ENCODE measurements around the gene IL17RC. TPM values are rescaled to one million over a fixed set of nuclear protein-coding genes. Genes with fewer than 3 reads are reported as not detected.
"Not testable (repeated sequence)": the region's sequence is repeated elsewhere in the genome, so short reads cannot be mapped to it uniquely, and the experiment has no call there.

IL17RC gene
- 4.0 and 6.8 TPM in 2 replicates for total RNA-seq (2014; rRNA removed; shearing (Covaris generic))

- H3K27me3 ChIP-seq: no peaks in the 10 kb centered on the region
- H3K4me3 ChIP-seq: peak within 1 kb of the TSS; percentile 64
These were observed at the start of gene IL17RC for GRCh38 chr3:9916734-9917680. TSS of gene IL17RC (plus strand) at chr3:9917098. CDS start at chr3:9917316, 218 bp downstream.

GRCh38 chr3:9867106-9867505, 49.8 kb upstream of the IL17RC start:
- Histone ChIP-seq H3K27ac (no peak overlapping the region), H3K4me1 (peaks cover 5% of the 10 kb centered on the region; the same call in 1 of the 2 replicates), H3K4me3 (no peak overlapping the region), H3K9me3 (replicated peaks) (no peaks in the 10 kb centered on the region), H3K27me3 (no peaks in the 10 kb centered on the region), H3K36me3 (no peaks in the 10 kb centered on the region)
- no peak for DNase-seq

More at GRCh38 chr3:9916734-9917680, at the start of gene IL17RC:
- Histone ChIP-seq H3K4me1 (no peaks in the 10 kb centered on the region), H3K27ac (peak within 1 kb of the TSS; percentile 3; the same call in 1 of the 2 replicates), H3K9me3 (replicated peaks) (no peaks in the 10 kb centered on the region), H3K36me3 (no peaks in the 10 kb centered on the region)
- DNase-seq: peak; percentile 86 to 87

DNA sequence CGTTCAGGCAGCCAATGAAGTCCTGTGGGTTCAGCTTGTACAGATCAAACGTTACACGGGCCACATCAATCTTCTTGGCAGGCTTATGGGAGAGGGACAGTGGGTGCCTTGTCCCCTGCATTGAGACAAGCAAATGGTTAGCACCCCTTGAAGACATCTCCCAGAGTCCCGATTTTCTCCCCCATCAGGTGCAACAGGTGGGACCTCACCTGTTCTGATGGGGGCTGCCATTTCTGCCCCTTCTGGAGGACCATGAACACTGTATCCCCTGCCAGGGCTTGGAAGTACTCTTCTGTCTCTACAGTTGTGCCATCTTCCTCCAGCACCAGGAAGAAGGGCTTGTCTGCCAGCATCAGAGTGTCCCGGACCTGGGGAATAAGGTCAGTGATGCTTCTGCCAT, 46.9 kb upstream of the IL17RC start:
- DNase-seq: no peak
- no peaks in the 10 kb centered on the region; the same call in 1 of the 2 replicates for H3K4me1 ChIP-seq
- no peaks in the 10 kb centered on the region for H3K27me3 ChIP-seq
- no peaks in the 10 kb centered on the region for H3K36me3 ChIP-seq
- no peak overlapping the region for H3K27ac ChIP-seq
- no peaks in the 10 kb centered on the region for H3K9me3 ChIP-seq (replicated peaks)
- no peak overlapping the region for H3K4me3 ChIP-seq

- Histone ChIP-seq H3K4me3 (peak overlapping the region; percentile 36), H3K27ac (no peak overlapping the region), H3K4me1 (peaks cover 5% of the 10 kb centered on the region; the same call in 1 of the 2 replicates), H3K9me3 (replicated peaks) (no peaks in the 10 kb centered on the region), H3K36me3 (no peaks in the 10 kb centered on the region), H3K27me3 (no peaks in the 10 kb centered on the region)
- no peak for DNase-seq
These were observed 45.9 kb upstream of the IL17RC start for GRCh38 chr3:9870978-9871377.

GRCh38 chr3:9872067-9872466, 44.8 kb upstream of the IL17RC start:
- H3K4me1 ChIP-seq; H3K27ac ChIP-seq; H3K9me3 ChIP-seq (replicated peaks); H3K27me3 ChIP-seq; DNase-seq; H3K36me3 ChIP-seq; H3K4me3 ChIP-seq: not testable (repeated sequence)

DNA sequence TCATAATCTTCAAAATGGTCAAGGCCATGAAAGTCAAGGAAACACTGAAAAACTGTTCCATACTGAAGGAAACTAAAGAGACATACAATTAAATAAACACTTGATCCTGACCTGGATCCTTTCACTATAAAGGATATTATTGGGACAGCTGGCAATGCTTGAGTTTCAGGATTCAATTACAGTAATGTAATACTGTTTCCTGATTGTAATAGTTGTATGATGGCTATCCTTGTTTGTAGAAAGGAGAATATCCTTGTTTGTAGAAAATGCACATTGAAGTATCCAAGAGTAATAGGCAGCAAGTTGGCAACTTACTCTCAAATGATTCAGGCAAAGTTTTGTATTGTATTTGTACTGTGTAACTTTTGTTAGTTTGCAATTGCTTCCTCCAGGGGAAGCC, 41.5 kb upstream of the IL17RC start:
- Histone ChIP-seq H3K9me3 (replicated peaks) (no peaks in the 10 kb centered on the region), H3K4me1 (peaks cover 5% of the 10 kb centered on the region; the same call in 1 of the 2 replicates), H3K27me3 (no peaks in the 10 kb centered on the region), H3K27ac (no peak overlapping the region), H3K36me3 (no peaks in the 10 kb centered on the region), H3K4me3 (no peak overlapping the region)
- DNase-seq: peak in 1 of 2 experiments; percentile 29

DNA sequence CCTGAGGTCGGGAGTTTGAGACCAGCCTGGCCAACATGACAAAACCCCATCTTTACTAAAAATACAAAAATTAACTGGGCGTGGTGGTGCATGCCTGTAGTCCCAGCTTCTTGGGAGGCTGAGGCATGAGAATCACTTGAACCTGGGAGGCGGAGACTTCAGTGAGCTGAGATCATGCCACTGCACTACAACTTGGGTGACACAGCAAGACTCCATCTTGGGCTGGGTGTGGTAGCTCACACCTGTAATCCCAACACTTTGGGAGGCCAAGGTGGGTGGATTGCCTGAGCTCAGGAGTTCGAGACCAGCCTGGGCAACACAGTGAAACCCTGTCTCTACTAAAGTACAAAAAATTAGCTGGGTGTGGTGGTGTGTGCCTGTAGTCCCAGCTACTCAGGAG, 40.6 kb upstream of the IL17RC start:
- H3K27ac ChIP-seq; H3K27me3 ChIP-seq; H3K4me3 ChIP-seq; DNase-seq; H3K36me3 ChIP-seq; H3K9me3 ChIP-seq (replicated peaks); H3K4me1 ChIP-seq: not testable (repeated sequence)

- DNase-seq: peak in 1 of 2 experiments; percentile 27
- no peak overlapping the region for H3K27ac ChIP-seq
- H3K4me3 ChIP-seq: no peak overlapping the region
- H3K9me3 ChIP-seq (replicated peaks): no peaks in the 10 kb centered on the region
- peaks cover 16% of the 10 kb centered on the region for H3K4me1 ChIP-seq
- no peaks in the 10 kb centered on the region for H3K27me3 ChIP-seq
- no peaks in the 10 kb centered on the region for H3K36me3 ChIP-seq
These were observed 39.9 kb upstream of the IL17RC start for GRCh38 chr3:9876991-9877390.

GRCh38 chr3:9878700-9879099, 38.2 kb upstream of the IL17RC start:
- DNase-seq: no peak
- Histone ChIP-seq H3K27me3 (no peaks in the 10 kb centered on the region), H3K36me3 (no peaks in the 10 kb centered on the region), H3K27ac (no peak overlapping the region), H3K9me3 (replicated peaks) (no peaks in the 10 kb centered on the region), H3K4me3 (no peak overlapping the region), H3K4me1 (peaks cover 16% of the 10 kb centered on the region)

DNA sequence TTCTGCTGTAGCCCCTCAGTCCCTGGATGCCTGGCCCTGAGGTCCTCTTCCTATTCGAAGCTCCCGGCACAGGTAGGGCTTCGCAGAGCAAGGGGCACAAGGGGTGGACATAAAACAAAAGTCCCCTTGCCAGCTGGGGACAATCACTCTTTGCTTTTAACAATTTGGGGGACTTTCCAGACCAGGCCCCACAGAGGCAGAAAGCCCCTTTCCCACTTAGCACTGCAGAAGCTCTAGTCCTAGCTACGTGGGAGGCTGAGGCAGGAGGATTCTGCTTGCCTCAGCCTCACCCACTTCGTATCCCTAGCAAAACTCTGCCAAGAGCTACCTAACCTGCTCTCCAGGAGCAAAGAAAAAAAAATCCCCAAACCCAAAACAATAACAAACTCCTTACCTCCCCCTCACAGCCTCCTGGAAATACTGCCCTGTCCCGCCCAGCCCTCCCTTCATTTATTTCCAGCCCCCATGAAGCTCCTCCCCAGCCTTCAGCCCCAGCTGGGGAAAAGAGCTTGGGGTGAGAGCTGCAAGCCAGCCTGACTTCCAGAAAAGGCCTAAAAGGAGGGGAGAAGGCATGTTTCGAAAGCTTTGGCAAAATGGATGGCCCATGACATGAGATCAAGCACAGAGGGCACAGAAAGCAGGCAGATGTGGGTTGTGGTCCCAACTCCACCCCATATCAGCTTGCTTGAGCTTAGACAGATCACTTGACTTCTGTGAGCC, 36.9 kb upstream of the IL17RC start, which contains the start of gene CIDEC:
TSS of gene CIDEC (minus strand) at position 424 of the 720 bp plus-strand sequence. CDS start 1,767 bp downstream, outside the sequence.
- Histone ChIP-seq H3K27ac (no peak within 1 kb of the TSS), H3K4me3 (no peak within 1 kb of the TSS), H3K36me3 (no peaks in the 10 kb centered on the region), H3K27me3 (no peaks in the 10 kb centered on the region), H3K9me3 (replicated peaks) (no peaks in the 10 kb centered on the region), H3K4me1 (peaks cover 24% of the 10 kb centered on the region)
- DNase-seq: no peak

DNA sequence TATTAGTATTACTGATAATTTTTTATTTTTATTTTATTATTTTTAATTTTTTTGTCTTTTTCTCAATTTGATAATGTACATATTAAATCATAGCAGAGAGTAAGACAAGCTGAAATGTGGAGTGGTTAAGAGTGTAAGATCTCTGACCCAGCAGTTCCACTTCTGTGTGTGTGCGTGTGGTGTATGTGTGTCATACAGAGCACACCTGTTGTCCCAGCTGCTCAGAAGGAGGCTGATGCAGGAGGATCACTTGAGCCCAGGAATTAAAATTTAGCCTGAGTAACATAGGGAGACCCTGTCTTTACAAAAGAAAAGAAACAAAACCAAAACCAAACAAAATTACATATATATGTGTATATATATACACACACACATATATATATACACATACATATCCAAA, 35.5 kb upstream of the IL17RC start:
- H3K36me3 ChIP-seq: no peaks in the 10 kb centered on the region
- no peak overlapping the region for H3K27ac ChIP-seq
- no peaks in the 10 kb centered on the region for H3K9me3 ChIP-seq (replicated peaks)
- no peak overlapping the region for H3K4me3 ChIP-seq
- peak; percentile 82 to 90 for DNase-seq
- H3K4me1 ChIP-seq: peaks cover 19% of the 10 kb centered on the region
- H3K27me3 ChIP-seq: no peaks in the 10 kb centered on the region

DNA sequence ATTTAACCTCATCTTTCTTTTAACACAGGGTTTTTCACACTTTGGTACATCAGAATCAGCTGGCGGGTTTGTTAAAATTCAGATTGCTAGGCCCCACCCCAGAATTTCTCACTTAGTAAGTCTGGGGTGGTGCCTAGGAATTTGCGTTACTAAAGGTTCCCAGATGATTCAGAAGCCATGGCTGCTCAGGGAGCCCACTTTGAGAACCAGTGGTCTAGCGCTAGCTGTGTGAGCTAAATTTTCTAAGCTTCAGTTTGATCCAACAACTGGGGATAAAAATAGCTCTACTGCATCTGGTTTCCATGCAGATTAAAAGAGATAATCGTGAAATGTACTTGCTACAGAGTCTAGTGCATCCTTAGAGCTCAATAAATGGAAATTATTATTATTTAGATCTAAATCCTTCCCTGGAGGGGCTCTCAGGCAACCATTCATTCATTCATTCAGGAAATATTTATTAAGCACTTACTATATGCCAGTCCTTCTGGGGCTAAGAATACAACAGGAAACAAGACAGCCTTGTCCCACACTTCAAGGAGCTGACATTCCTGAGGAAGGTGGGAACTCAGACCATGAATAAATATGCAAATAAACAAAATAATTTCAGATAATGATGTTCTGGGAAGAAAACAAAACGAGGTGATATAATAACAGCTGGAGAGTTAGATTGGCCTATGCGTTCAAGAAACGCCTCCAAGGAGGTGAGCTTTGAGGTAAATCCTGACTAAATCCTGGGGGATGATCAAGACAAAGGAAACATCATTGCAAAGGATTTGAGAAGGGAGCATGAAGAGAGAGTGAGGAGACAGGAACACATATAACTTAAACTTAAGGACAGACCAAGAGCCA, 33.0 kb upstream of the IL17RC start:
- no peaks in the 10 kb centered on the region for H3K27me3 ChIP-seq
- no peaks in the 10 kb centered on the region for H3K9me3 ChIP-seq (replicated peaks)
- H3K36me3 ChIP-seq: no peaks in the 10 kb centered on the region
- no peak overlapping the region for H3K4me3 ChIP-seq
- peaks cover 19% of the 10 kb centered on the region for H3K4me1 ChIP-seq
- DNase-seq: no peak
- no peak overlapping the region for H3K27ac ChIP-seq

DNA sequence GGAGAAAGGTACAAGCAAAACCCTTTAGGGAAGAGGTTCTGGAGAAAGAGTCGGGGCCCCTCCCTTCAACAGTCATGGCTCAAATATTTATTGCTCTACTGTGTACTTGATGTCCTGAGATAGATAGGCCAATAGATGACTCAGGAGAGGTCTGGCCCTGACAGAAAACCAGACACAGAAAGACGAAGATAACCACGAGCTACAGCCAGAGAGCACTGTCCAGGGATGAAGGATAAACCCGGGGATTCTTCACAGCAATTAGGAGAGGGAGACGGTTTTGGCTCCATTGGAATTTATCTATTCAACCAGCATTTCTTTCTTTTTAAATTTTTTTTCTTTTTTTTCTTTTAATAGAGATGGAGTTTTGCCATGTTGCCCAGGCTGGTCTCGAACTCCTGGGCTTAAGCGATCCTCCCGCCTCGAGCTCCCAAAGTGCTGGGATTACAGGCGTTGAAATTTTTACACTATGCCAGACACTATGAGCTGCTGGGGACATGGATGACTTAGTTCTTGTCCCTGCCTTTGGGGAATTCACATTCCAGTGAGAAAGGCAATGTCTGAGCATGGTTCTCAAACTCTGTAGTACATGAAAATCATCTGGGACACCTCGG, 32.2 kb upstream of the IL17RC start:
- Histone ChIP-seq H3K9me3 (replicated peaks) (no peaks in the 10 kb centered on the region), H3K27ac (no peak overlapping the region), H3K27me3 (no peaks in the 10 kb centered on the region; the same call in 1 of the 2 replicates), H3K36me3 (no peaks in the 10 kb centered on the region), H3K4me1 (peaks cover 19% of the 10 kb centered on the region), H3K4me3 (no peak overlapping the region)
- no peak for DNase-seq

DNA sequence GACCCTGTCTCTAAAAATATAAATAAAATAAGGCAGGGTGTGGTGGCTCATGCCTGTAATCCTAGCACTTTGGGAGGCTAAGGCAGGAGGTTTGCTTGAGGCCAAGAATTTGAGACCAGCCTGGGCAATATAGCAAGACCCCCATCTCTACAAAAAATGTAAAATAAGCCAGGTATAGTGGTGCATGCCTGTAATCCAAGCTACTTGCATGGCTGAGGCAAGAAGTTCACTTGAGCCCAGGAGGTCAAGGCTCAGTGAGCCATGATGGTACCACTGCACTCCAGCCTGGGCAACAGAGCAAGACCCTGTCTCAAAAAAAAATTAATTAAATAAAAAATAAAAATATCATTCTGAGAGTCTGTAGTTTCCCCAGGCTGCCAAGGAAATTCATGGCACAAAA, 30.6 kb upstream of the IL17RC start:
- no peaks in the 10 kb centered on the region; the same call in 1 of the 2 replicates for H3K27me3 ChIP-seq
- H3K4me3 ChIP-seq: no peak overlapping the region
- no peaks in the 10 kb centered on the region; the same call in 1 of the 2 replicates for H3K36me3 ChIP-seq
- no peaks in the 10 kb centered on the region for H3K9me3 ChIP-seq (replicated peaks)
- H3K4me1 ChIP-seq: peaks cover 15% of the 10 kb centered on the region
- H3K27ac ChIP-seq: no peak overlapping the region
- DNase-seq: no peak

Measured in SJCRH30 (cell line).